ENCODE results near the gene UPK1A.
"Not testable (repeated sequence)": the region's sequence is repeated elsewhere in the genome, so short reads cannot be mapped to it uniquely, and the experiment has no call there.

UPK1A gene

DNA sequence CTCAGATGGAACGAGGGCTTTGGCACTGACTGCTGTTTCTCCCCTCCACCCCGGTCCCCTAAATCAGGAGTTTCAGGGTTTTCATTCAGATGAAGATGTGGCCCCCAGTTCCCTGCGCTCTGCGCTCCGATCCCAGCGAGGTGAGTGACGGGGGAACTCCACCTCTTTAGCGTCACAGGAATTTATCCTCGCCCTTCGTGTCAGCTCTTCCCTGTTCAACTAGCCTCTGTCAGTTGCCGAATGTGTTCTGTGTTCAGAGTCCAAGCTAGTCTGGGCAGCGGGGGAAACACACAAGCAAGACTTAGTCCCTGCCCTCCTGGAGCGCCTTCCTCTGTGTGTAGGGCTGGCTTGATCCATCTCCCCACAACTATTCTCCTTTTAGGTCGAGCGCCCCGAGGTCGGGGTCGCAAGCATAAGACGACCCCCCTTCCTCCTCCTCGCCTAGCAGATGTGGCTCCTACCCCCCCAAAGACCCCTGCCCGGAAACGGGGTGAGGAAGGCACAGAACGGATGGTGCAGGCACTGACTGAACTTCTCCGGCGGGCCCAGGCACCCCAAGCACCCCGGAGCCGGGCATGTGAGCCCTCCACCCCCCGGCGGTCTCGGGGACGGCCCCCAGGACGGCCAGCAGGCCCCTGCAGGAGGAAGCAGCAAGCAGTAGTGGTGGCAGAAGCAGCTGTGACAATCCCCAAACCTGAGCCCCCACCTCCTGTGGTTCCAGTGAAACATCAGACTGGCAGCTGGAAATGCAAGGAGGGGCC is 53.3 kb downstream of the UPK1A start:
- DNase-seq = no peak

DNA sequence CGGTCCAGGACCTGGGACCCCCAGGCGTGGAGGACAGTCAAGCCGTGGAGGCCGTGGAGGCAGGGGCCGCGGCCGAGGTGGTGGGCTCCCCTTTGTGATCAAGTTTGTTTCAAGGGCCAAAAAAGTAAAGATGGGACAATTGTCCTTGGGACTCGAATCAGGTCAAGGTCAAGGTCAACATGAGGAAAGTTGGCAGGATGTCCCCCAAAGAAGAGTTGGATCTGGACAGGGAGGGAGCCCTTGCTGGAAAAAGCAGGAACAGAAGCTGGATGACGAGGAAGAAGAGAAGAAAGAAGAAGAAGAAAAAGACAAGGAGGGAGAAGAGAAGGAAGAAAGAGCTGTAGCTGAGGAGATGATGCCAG is 53.8 kb downstream of the UPK1A start:
- no peak for DNase-seq

GRCh38 chr19:35720648-35721047 is 54.3 kb downstream of the UPK1A start:
- no peak for DNase-seq

DNA sequence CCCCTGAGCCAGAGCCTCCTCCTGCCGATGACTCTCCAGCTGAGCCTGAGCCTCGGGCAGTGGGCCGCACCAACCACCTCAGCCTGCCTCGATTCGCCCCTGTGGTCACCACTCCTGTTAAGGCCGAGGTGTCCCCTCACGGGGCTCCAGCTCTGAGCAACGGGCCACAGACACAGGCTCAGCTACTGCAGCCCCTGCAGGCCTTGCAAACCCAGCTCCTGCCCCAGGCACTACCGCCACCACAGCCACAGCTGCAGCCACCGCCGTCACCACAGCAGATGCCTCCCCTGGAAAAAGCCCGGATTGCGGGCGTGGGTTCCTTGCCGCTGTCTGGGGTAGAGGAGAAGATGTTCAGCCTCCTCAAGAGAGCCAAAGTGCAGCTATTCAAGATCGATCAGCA is 55.1 kb downstream of the UPK1A start:
- no peak for DNase-seq

DNA sequence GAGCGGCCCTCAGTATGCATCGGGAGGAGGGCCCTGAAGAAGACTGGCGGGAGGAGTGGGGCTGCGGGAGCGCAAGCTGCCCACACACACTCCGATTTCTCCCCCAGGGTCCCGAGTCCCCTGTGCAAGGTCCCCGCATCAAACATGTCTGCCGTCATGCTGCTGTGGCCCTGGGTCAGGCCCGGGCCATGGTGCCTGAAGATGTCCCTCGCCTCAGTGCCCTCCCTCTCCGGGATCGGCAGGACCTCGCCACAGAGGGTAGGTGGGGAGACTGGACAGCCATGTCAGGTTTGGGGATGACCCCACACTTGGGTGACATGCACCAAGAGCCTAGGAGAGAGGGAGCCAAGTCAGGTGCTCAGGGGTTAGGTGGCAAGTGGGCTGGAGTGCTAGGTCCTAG is 56.1 kb downstream of the UPK1A start:
- no peak for DNase-seq

DNA sequence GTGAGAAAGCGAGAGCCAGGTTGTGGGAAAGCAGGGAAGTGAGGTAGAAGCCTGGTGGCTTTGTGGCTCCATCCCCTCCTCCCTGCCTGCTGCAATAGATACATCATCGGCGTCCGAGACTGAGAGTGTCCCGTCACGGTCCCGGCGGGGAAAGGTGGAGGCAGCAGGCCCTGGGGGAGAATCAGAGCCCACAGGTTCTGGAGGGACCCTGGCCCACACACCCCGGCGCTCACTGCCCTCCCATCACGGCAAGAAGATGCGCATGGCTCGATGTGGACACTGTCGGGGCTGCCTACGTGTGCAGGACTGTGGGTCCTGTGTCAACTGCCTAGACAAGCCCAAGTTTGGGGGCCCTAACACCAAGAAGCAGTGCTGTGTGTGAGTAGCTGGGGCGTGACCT is 56.6 kb downstream of the UPK1A start:
- DNase-seq = no peak

- no peak for DNase-seq
Measured at GRCh38 chr19:35723671-35724070, 57.4 kb downstream of the UPK1A start.

GRCh38 chr19:35724132-35724531 is 57.8 kb downstream of the UPK1A start:
- not testable (repeated sequence) for DNase-seq

DNA sequence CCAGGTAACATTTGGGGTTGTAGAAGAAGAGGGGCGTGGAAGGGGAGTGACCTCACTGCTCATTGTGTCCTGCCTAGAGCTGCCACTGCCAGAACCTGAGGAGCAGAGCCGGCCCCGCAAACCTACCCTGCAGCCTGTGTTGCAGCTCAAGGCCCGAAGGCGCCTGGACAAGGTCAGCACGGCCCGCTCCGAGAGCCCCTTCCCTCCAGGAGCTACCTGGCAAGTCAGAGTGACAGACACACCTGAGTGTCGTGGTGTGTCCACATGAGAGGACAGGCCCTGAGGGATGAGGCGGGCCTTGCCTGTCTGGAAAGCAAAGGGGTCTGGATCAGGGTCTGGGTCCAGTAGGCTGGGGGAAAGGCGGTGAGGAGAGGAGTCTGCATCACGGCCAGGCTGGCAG is 58.2 kb downstream of the UPK1A start:
- DNase-seq = no peak

- DNase-seq = no peak
Measured at GRCh38 chr19:35725216-35725861, 59.0 kb downstream of the UPK1A start.

- DNase-seq = no peak
Measured at GRCh38 chr19:35727053-35727955, 61.0 kb downstream of the UPK1A start.

All from cerebellar nuclear complex (tissue), 1 donor.